GM18951 (cell line): Measurements from ENCODE around the gene KIAA1217.

Source experiments
- POLR2A ChIP-seq: IDR thresholded peaks from 4 replicates; pipeline ENCODE4 v1.6.1; 2011; ENCODE audit warnings: mild to moderate bottlenecking; ENCODE audit not compliant: insufficient read length, insufficient read depth; ENCODE audit errors: extremely low read depth
- in situ Hi-C: fragments of 300-500 bp; cut with MboI; formaldehyde crosslinking; loops from one replicate; pipeline ENCODE4 v1.12.0; 2022; ENCODE audit warnings: low sequenced_read_pairs, mixed read lengths, inconsistent platforms; ENCODE audit not compliant: unreplicated experiment

The KIAA1217 gene

GRCh38 chr10:24590697-24591457 is 381.9 kb downstream of the KIAA1217 start:
- in situ Hi-C loops: no loop called here
- TF ChIP-seq POLR2A: no peak

- TF ChIP-seq POLR2A: no peak
- in situ Hi-C loops: no loop called here
Observed at GRCh38 chr10:24596217-24596930, 387.4 kb downstream of the KIAA1217 start.

GRCh38 chr10:24597426-24597825 is 388.5 kb downstream of the KIAA1217 start:
- in situ Hi-C loops: no loop called here
- TF ChIP-seq POLR2A: no peak
